Heart left ventricle (tissue), 16 donors: ENCODE results near the gene RBM28. TPM values are rescaled to one million over a fixed set of nuclear protein-coding genes. Genes with fewer than 3 reads are reported as not detected.

Experiments used
- ATAC-seq, 4 donors: fragments of 200-7000 bp; cut with Tn5 transposase; one replicate each; pipeline ENCODE4 v1.9.1; 2020 to 2022; ENCODE audit warnings: moderate library complexity in 4 of 4, mild to moderate bottlenecking in 3 of 4, moderate number of reproducible peaks in 1 of 4
- DNase-seq, 5 donors: peaks; one replicate each; pipeline ENCODE4 v3.0.0-alpha.2; 2020
- H3K27ac ChIP-seq, 12 donors: fragments of 200-600 bp; sonication (generic) in 4 of 12; one replicate each; pipeline versions ENCODE4 v1.5.0 to v1.8.0; 2016 to 2022; ENCODE audit warnings: mild to moderate bottlenecking in 2 of 12
- H3K27me3 ChIP-seq, 9 donors: fragments of 200-600 bp; sonication (generic) in 2 of 9; one replicate each; pipeline versions ENCODE4 v1.5.1 to v1.8.0; 2016 to 2022; ENCODE audit warnings: mild to moderate bottlenecking in 3 of 9
- H3K36me3 ChIP-seq, 9 donors: fragments of 200-600 bp; sonication (generic) in 2 of 9; one replicate each; pipeline versions ENCODE4 v1.5.0 to v1.8.0; 2018 to 2022; ENCODE audit warnings: mild to moderate bottlenecking in 2 of 9
- H3K4me1 ChIP-seq, 12 donors: fragments of 200-600 bp; sonication (generic) in 4 of 12; one replicate each; pipeline versions ENCODE4 v1.5.0 to v1.8.0; 2016 to 2022; ENCODE audit warnings: mild to moderate bottlenecking in 3 of 12
- H3K4me3 ChIP-seq, 12 donors: fragments of 200-600 bp; sonication (generic) in 4 of 12; one replicate each; pipeline versions ENCODE4 v1.5.0 to v1.8.0; 2017 to 2022; ENCODE audit warnings: mild to moderate bottlenecking in 9 of 12, moderate library complexity in 4 of 12
- H3K9me3 ChIP-seq, 12 donors: fragments of 200-600 bp; sonication (generic) in 4 of 12; one replicate each; pipeline versions ENCODE4 v1.5.0 to v1.8.0; 2016 to 2022; ENCODE audit warnings: mild to moderate bottlenecking in 1 of 12
- CTCF ChIP-seq, 12 donors: fragments of 200-600 bp; sonication (generic) in 4 of 12; IDR thresholded peaks; one replicate each; pipeline versions ENCODE4 v1.5.0 to v1.8.0; 2018 to 2022; ENCODE audit warnings: antibody characterized with exemption in 12 of 12, mild to moderate bottlenecking in 5 of 12
- POLR2A ChIP-seq, 2 donors: fragments of 450-650 bp; IDR thresholded peaks; one replicate each; pipeline ENCODE4 v1.6.1; 2017; ENCODE audit warnings: antibody characterized with exemption in 2 of 2, mild to moderate bottlenecking in 2 of 2, moderate library complexity in 2 of 2
- WGBS, 4 donors: extraction: QIAGEN DNeasy Blood & Tissue Kit in 2 of 4; methylation state at CpG; one replicate each; pipeline versions ENCODE4 v1.1.5 to v1.1.7; 2013 to 2018; 5-methylcytosine and 5-hydroxymethylcytosine counted together
- intact Hi-C, 10 donors: fragments of 100-400 bp; cut with DNase I; formaldehyde crosslinking; loops; one replicate each; pipeline versions ENCODE4 v1.11.1 to v1.14.2; 2022
- polyA plus RNA-seq, 2 donors: library from polyadenylated mRNA; stranded (reverse); fragments of 200-250 nt; gene quantifications; one replicate each; pipeline ENCODE4 v1.2.3, GENCODE V29; 2013
- total RNA-seq, 9 donors: library from RNA; depleted of rRNA in 2 of 9; stranded (reverse); fragments of >200 nt in 2 of 9; fragmentation: NEBNext Ultra II Directional in 3 of 9; extraction: Animal tissue kit (Norgen Biotek cat#: 25700) in 3 of 9; gene quantifications; one replicate each; pipeline versions ENCODE4 v1.1.0 to v1.2.4, GENCODE V29; 2016 to 2023
- donor health status: ischemic (EF 13 %, LVEDD 7.1; RV severe dilation, severe dysfunction).
- donor health status: healthy with polysubstance abuse.
- donor health status: DM: no; HTN: yes; CAD: no.
- donor health status: DM: no; HTN: no; CAD: no.
- donor health status: ischemic (EF 25% LVEDD 6.9; RV normal size, moderate dysfunction).
- donor health status: ischemic (EF 25% LVEDD 5.7; RV mildly dilated, moderate dysfunction).
- donor health status: healthy.
- donor health status: DM: yes; HTN: yes; CAD: no.
- donor health status: ischemic (EF 35%, LVEDD 5.7; RV mildly dilated, moderate dysfunction).
- donor health status: nonischemic (EF 11% LVEDD 7.7; RV severe dilation, severe dysfunction).
- donor health status: DM: yes; HTN: yes; CAD: no.
- donor health status: PGD.
- donor health status: ischemic (EF 29% LVEDD 5.4; RV normal size, mild dysfunction).
- donor health status: nonischemic (EF 23%, LVEDD 6.1; RV moderate dilation, normal function).

Gene RBM28
- total and polyA plus RNA-seq, 11 donors: 12.0 to 40.2 (median 25.3) TPM

GRCh38 chr7:128360359-128360678 is 16.6 kb upstream of the RBM28 start:
- DNase-seq: peak in 1 of 5 donors; percentile 38
- WGBS, 4 donors: 33 to 57% (median 46%) methylated on average over 7 to 9 of the region's 9 CpGs
- intact Hi-C loops: no loop called here
- TF ChIP-seq CTCF (IDR thresholded peaks at IDR 0.05) (no peak), POLR2A (IDR thresholded peaks at IDR 0.05) (no peak)
- Histone ChIP-seq H3K36me3 (no peaks in the 10 kb centered on the region), H3K9me3 (no peaks in the 10 kb centered on the region), H3K4me3 (peak overlapping the region in 7 of 12 donors; percentile 16 to 65 (median 59)), H3K27me3 (peaks cover 0 to 22% (median 0%) of the 10 kb centered on the region in 9 donors), H3K4me1 (peaks cover 0 to 30% (median 9%) of the 10 kb centered on the region in 12 donors), H3K27ac (peak overlapping the region in 1 of 12 donors; percentile 56)
- ATAC-seq: peak in 1 of 4 donors; percentile 3

GRCh38 chr7:128359939-128360338 is 16.2 kb upstream of the RBM28 start:
- Histone ChIP-seq H3K27ac (peak overlapping the region in 1 of 12 donors; percentile 56), H3K4me1 (peaks cover 0 to 30% (median 9%) of the 10 kb centered on the region in 12 donors), H3K4me3 (peak overlapping the region in 1 of 12 donors; percentile 65), H3K36me3 (no peaks in the 10 kb centered on the region), H3K27me3 (peaks cover 0 to 22% (median 0%) of the 10 kb centered on the region in 9 donors), H3K9me3 (no peaks in the 10 kb centered on the region)
- TF ChIP-seq CTCF (IDR thresholded peaks at IDR 0.05): no peak
- no peak for TF ChIP-seq POLR2A (IDR thresholded peaks at IDR 0.05)
- intact Hi-C loops: no loop called here
- ATAC-seq (no peak), DNase-seq (no peak)
- WGBS, 4 donors: 80 to 93% (median 87%) methylated on average over 3 to 4 of the region's 4 CpGs

GRCh38 chr7:128359336-128359735 is 15.6 kb upstream of the RBM28 start:
- no peak overlapping the region for H3K27ac ChIP-seq
- intact Hi-C loops: no loop called here
- H3K4me3 ChIP-seq: no peak overlapping the region
- 92 to 98% (median 97%) methylated on average over 6 to 12 of the region's 12 CpGs for WGBS, 4 donors
- peaks cover 0 to 30% (median 9%) of the 10 kb centered on the region in 12 donors for H3K4me1 ChIP-seq
- H3K9me3 ChIP-seq: no peaks in the 10 kb centered on the region
- no peak for TF ChIP-seq POLR2A (IDR thresholded peaks at IDR 0.05)
- TF ChIP-seq CTCF (IDR thresholded peaks at IDR 0.05): no peak
- no peak for DNase-seq
- no peaks in the 10 kb centered on the region for H3K36me3 ChIP-seq
- no peak for ATAC-seq
- H3K27me3 ChIP-seq: peaks cover 0 to 22% (median 0%) of the 10 kb centered on the region in 9 donors

- no peak for DNase-seq
- Histone ChIP-seq H3K4me1 (peaks cover 0 to 30% (median 9%) of the 10 kb centered on the region in 12 donors), H3K9me3 (no peaks in the 10 kb centered on the region), H3K4me3 (no peak overlapping the region), H3K27ac (no peak overlapping the region), H3K27me3 (peaks cover 0 to 23% (median 5%) of the 10 kb centered on the region in 9 donors), H3K36me3 (no peaks in the 10 kb centered on the region)
- TF ChIP-seq POLR2A (IDR thresholded peaks at IDR 0.05): no peak
- no peak for TF ChIP-seq CTCF (IDR thresholded peaks at IDR 0.05)
- 74 to 89% (median 79%) methylated on average over 1 of the region's 1 CpG for WGBS, 4 donors
- ATAC-seq: no peak
- intact Hi-C loops: no loop called here
Observed at GRCh38 chr7:128358233-128358632, 14.5 kb upstream of the RBM28 start.
